HG02678 (cell line): ENCODE data around the gene SYT14.
"Not testable (repeated sequence)": the region's sequence is repeated elsewhere in the genome, so short reads cannot be mapped to it uniquely, and the experiment has no call there.

Experiments used
- ATAC-seq: cut with Tn5 transposase; IDR thresholded peaks from one replicate; pipeline ENCODE4 v1.9.1; 2021; ENCODE audit warnings: mild to moderate bottlenecking, moderate library complexity; ENCODE audit not compliant: unreplicated experiment

Gene SYT14

GRCh38 chr1:210195635-210196160, 257.7 kb downstream of the SYT14 start:
- ATAC-seq, result no peak

GRCh38 chr1:210196266-210196665, 258.2 kb downstream of the SYT14 start:
- not testable (repeated sequence) for ATAC-seq

- ATAC-seq, result no peak
These were observed 260.8 kb downstream of the SYT14 start for GRCh38 chr1:210198840-210199239.

GRCh38 chr1:210200124-210200736, 262.2 kb downstream of the SYT14 start:
- ATAC-seq, result no peak

GRCh38 chr1:210201681-210202080, 263.7 kb downstream of the SYT14 start:
- ATAC-seq, result no peak

- no peak for ATAC-seq
These were observed 269.8 kb downstream of the SYT14 start for GRCh38 chr1:210207597-210208450.

GRCh38 chr1:210213335-210213734, 275.3 kb downstream of the SYT14 start:
- ATAC-seq, result no peak

- ATAC-seq, result no peak
These were observed 276.8 kb downstream of the SYT14 start for GRCh38 chr1:210214573-210215409.

GRCh38 chr1:210217482-210217881, 279.5 kb downstream of the SYT14 start:
- ATAC-seq, result no peak

- ATAC-seq, result no peak
These were observed 280.0 kb downstream of the SYT14 start for GRCh38 chr1:210218047-210218446.
